CD4-positive, alpha-beta T cell treated with Interleukin-21 for 1 hour (primary cell): ENCODE data around the gene SGO2.
"Not testable (repeated sequence)": the region's sequence is repeated elsewhere in the genome, so short reads cannot be mapped to it uniquely, and the experiment has no call there.

Experiments used
- DNase-seq: peaks from one replicate; pipeline ENCODE4 v3.0.0-alpha.2; 2020

The SGO2 gene

DNA sequence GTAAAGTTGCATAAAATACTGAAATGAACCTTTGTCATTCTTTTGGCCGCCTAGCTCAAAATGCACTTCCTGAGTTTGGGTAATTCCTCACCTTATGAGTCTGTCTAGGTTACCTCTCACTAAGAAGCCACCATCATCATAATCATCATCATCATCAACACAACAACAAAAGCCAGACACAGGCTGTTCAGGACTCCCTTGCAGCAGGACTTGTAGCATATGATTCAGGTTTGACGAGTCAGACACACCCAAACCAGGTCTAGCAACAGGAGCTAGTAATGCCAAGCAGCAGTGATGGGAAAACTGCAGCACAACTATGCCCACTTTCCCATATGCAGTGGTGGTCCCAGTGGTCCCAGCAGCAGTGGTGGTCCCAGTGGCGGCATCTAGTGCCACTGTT is 2.8 kb upstream of the SGO2 start:
- no peak for DNase-seq

DNA sequence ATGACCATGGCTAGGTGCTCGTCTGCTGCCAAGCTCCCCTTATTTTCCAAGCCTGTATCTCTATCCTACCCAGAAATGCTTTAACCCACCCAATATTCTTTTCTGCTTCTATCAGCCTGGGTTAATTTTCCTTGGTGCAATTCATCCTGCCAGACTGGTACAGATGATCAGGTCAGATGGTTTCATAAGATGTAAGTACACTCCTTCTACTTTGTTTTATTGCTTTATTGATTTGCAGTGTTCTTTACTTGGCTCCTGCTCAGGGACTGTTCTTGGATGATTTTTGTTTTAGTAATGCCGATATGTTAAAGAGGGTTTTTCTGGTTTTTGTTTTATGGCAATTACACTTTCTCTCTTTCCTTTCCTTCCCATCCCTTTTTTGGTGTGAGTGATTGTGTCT is 2.4 kb upstream of the SGO2 start:
- DNase-seq = no peak

DNA sequence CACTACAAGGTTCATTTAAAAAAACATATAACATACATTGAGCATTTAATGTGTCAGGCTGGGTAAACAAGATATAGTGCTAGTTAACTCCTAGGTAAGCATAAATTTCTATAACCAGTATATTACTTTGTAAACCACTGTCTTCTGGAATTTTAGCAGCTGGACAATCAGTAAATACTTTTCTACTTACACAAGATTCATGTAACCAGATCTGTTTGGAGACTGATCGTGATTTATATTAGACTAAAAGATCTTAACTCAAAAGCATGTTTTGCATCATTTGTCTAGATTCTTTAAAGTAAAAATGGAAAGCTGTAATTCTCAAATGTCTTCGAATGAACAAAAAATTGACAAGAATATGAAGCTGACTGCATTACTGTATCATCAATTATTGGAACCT is 941 bp upstream of the SGO2 start:
- DNase-seq = no peak

DNA sequence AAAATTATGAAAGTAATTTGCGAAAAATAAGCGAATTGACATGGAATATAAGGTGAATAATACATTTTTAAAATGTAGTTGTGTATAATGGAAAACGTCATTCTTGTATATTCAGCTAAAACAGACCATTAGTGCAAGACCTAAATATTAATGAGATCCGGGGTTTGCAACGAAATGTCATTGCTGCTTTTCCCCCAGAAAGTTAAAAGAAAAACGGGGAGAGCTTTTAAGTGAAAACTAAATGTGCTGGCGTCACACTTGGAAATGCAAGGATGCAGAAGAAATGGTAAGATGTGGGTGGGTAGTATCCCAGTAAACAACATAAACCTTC is 491 bp upstream of the SGO2 start:
- DNase-seq = no peak

DNA sequence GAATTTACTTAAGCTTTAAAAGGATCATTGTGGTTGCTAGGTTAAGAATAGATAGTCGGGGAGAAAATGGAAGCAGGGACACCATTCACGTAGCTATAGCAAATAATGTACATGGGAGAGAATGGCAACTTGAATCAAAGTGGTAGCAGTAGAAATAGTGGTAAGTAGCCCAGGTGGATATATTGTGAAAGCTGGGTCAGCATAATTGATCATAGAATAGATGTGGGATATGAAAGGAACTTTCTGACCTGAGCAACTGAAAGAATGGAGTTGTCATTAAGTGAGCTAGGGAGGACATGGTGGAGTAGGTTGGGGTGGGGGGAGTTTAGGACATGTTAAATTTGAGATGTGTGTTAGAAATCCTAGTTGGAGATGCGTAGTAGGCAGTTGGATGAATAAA is 2.2 kb downstream of the SGO2 start:
- DNase-seq = no peak

DNA sequence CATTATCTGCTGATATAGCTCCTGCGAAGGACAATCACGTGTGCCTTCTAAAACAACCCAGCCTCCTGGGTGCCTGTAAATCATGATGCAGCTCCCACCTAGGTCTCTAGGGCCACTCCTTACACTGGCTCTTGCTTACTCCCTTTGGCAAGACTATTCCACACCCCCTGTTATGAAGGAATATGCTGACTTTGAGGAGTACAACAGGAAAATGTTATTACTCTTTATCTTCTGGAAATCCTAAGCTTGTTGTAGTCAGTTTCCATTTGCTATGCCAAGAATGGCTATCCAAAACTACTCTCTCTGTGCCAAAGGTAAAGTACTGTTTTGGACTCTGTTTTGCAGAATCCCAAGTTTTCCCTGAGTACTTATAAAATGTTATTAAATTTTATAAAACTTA is 7.7 kb downstream of the SGO2 start:
- no peak for DNase-seq

DNA sequence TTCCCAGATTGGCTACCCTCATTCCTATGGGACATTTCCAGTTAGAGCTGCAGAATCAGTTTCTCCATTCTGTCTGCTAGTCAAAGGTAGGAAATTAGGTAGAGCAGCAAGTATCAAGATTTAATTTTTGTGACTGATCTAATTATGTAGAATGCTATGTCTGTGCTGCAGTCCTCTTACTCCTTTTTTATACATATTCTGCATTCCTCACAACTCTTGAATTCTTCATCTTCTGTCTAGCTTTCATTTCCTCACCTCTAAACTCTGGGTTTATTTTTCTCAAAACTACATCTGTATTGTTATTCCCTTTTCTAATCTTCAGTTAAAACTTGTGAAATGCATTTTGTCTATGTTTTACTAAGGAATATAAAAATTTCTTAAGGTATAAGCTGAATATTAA is 8.6 kb downstream of the SGO2 start:
- DNase-seq = no peak

DNA sequence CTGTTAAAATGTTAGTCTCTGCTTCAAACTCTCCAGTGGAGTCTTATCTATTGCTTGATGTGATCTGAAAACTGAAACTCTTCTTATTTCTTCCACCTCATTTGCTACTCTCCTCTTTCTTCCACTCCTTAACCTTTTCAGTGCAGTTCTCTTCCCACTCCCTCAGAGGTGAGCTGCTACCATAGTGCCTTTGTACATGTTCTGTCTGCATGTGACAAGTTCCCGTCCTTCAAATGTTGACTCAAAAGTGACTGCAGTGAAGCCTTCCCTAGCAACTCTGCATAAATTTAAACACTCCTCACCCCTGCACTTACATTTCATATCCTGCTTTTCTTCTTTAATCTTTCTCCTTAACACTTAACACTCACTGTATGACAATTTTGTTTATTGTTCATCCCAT is 12.1 kb downstream of the SGO2 start:
- DNase-seq = no peak

DNA sequence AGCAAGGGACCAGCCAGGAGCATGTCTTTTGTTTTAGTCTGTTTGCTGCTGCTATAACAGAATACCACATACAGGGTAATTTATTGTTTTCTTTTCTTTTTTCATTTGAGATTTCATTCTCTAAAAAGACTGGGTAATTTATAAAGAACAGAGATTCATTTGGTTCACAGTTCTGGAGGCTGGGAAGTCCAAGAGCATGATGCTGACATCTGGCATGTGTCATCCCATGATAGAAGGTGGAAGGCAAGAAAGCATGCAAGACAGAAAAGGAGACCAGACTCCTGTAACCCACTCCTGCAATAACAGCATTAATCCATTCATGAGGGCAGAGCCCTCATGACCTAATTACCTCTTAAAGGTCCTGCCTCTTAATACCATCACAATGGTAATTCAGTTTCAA is 14.8 kb downstream of the SGO2 start:
- no peak for DNase-seq

DNA sequence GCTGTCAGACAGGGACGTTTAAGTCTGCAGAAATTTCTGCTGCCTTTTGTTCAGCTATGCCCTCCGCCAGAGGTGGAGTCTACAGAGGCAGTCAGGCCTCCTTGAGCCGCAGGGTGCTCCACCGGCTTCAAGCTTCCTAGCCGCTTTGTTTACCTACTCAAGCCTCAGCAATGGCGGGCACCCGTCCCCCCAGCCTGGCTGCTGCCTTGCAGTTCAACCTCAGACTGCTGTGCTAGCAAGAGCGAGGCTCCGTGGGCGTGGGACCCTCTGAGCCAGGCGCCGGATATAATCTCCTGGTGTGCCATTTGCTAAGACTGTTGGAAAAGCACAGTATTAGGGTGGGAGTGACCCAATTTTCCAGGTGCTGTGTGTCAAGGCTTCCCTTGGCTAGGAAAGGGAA is 40.6 kb downstream of the SGO2 start:
- not testable (repeated sequence) for DNase-seq

DNA sequence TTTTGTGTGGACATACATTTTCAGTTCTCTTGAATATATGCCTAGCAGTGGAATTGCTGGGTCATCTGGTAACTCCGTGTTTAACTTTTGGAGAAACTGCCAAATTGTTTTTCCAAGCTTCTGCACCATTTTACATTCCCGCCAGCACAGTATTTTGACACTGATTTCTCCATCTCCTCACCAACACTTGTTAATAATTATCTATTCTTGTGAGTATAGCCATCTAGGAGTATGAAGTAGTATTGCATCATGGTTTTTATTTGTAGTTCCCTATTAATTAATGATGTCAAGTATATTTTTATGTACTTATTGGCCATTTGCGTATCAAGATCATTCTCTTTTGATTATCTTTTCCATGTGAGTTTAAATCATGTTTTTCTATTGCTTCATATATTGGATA is 41.9 kb downstream of the SGO2 start:
- no peak for DNase-seq

DNA sequence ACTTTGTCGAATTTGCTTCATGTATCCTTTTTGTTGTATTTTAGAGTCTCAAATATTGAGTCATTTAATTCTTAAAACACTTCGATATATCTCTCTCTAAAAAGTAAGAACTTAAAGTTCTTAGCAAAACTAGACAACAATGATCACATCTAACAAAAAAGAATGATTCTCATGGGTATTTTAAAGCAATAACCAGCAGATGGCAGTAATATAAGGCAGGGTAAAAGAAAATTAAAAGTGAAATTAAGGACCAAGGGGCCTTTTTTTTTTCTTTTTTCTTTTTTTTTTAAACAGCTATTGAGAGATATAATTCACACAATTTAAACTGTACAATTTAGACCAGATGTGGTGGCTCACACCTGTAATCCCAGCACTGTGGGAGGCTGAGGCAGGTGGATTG is 50.0 kb downstream of the SGO2 start:
- DNase-seq = peak; percentile 37

DNA sequence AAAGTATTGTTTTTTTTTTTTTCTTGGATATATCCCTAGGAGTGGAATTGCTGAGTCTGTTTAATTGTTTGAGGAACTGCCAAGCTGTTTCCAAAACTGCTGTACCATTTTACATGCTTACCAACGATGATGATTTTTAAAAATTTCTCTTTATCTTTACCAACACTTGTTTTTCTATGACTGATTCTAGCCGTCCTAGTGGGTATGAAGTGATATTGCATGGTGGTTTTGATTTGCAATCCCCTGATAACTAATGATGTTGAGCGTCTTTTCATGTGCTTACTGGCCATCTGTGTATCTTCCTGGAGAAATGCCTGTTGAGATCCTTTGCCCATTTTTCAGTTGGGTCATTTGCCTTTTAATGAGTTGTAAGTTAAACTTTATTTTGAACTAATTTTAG is 51.0 kb downstream of the SGO2 start:
- DNase-seq = no peak

DNA sequence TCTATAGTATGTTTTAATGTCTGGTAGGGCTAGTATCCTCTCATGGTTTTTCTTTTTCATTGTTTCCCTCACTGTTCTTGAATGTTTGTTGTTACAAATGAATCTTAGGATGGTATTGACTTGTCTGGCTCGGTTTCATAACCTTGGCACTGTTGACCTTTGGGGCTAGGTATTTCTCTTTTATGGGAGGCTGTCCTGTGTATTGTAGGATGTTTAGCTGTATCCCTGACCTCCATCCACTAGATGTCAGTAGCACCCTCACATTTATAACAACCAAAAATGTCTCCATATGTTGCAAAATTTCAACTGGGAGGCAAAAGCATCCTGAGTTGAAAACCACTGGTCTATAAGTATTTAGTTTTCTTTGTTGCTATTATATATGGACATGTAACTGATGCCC is 52.8 kb downstream of the SGO2 start:
- DNase-seq = peak; percentile 18

DNA sequence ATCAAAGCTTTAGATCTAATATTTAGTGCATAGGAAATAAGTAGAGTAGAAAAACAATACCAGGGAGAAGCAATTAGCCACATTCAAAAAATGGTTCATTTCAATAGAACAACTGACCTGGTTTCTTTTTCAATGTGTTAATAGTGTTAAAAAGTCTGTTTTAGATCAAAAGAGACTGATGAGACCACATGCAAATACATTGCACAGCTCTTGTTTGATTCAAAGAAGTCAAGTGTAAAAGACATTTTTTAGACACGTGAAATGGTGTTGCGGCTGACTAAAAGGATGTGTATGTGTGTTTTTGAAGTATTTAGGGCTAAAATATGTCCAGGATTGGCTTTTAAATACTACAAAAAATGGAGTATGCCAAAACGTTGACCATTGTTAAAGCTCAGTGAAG is 58.6 kb downstream of the SGO2 start:
- DNase-seq = no peak

DNA sequence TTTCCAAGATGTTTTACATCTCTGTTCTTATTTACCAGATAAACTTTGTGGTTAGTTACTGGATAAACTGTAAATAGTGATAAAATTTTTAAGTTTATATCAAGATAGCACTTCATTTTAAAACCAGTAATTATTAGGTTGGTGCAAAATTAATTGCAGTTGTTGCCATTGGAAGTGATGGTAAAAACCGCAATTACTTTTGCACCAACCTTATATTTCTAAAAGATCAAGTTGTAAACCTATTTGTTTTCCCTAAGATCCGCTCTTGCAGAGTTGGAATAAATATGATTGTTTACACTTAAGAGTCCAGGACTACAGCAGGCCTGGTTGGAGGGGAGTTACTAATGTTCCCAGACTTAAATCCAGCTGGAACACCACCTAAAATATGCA is 59.3 kb downstream of the SGO2 start:
- DNase-seq = no peak

DNA sequence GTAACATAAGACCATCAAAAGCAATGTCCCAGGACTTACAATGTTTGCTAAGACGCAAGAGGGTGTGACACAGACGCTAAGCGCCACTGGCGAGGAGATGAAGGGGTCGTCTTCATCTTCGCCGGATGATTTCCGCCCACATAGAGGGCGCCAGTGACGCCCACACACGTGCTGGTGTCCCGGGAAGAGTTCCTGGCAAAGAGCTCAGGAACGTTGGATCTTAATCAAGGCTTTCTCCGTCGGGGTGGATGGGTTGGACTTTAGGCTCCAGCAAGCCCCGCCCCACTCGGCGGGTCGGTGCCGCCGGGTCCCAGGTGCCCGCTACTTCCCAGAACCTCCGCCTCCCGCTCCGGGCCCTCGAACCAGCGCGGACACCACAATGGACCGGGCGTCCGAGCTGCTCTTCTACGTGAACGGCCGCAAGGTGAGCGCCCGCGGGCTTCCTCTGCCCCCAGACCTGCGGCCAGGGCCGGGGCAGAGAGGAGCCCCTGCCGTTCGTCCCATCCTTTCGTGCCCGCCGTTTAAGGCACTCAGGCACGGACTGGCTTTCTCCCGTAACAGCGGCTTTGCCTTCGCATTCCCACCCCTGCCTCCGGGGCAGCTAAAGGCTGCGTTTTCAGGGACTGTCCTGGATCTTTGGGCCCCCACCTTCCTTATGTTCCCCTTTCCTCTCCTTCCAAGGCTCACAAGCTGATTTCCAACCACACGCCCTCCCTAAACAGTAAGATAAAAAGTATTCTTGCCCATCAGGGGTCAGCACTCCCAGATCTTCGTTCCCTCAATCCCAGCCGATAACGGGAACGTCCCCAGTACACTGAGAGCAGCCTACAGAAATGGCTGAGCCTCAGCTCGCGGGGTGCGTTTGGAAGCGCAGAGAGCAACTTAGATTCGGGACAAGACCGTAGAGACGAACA is 60.0 kb downstream of the SGO2 start, which contains the start of gene AOX1:
AOX1 (plus strand) TSS at position 285 of the 914 bp plus-strand sequence; CDS start at position 380, 95 bp downstream.
- DNase-seq = peak; percentile 2

DNA sequence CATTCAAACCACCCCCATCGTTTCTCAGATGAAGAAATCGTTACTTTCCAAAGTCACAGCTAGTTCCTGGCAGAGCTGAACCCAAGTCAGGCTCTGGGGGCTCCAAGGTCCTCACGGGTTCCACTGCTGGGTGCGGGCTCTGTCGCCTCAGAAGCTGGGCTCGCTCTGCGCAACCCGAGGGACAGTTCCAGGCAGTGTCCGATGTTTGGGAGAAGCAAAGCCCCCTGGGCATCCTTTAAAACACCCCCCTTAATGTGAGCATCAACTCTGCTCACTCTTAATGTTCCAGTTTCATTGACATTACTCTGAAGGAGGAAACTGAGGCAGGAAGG is 60.6 kb downstream of the SGO2 start:
- DNase-seq = no peak

DNA sequence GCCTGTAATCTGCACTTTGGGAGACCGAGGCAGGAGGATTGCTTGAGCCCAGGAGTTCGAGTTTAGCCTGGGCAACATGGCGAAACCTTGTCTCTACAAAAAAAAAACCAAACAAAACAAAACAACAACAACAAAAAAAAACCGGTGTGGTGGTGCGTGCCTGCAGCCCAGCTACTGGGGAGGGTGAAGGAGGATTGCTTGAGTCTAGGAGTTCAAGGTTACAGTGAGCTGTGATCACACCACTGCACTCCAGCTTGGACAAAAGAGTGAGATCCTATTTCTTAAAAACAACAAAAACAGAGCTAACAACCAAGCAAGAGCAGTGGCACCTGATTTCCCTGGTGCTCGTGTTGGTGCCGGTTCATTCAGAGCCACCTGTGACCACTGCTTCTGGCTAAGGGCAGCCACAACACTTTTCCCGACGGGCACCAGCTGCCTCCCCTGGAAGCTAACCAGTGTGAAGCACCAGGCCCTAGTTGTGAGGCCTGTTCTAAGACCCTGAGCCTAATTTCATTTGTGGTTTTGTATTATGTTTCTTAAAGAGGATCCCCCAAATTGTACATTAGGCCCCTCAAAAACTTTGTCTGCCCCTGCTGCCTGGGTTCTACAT is 61.1 kb downstream of the SGO2 start:
- DNase-seq = no peak

DNA sequence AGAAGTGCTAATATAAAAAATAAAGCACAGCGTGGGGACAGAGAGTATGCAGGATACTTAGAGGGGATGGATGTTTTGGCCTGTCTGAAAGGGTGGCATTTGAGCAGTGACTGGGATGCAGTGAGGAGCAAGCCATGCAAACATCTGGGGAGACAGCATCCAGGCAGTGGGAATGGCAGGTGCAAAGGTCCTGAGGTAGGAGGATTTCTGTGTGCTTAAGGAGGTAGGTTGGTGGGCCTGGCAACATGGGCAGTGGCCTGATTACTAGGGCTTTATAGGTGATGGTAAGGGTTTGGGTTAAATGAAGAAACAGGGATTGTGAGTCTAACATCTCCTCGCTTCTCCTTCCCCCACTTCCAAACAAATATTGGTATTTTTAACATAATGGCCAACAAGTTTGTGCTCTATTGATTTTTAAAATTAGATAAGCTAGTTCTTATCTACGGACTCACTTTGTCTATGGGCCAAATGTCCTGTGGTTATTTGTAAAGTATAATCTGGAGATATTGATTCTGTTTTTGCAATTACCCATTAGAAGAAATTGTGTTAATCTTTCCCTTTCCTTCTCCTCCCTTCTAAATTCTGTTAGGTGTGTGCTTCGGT is 62.2 kb downstream of the SGO2 start:
- no peak for DNase-seq

DNA sequence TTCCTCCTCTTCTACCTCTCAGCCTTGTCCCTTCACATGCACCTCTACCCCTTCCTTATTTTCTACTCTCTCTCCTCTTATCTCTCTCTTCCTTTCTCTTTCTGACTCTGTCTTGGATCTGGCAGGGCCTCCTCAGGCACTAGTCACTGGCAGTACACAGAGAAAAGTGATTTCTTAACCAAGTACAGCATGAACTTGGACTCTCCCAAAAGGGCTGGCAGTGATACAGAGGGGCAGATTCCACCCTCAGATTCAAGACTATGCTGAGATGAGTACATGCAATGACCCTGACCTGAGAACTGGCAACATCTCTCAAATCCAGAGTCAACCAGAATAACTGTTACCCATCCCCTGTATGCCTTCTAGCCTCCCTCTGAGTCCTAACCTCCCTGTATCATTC is 64.1 kb downstream of the SGO2 start:
- no peak for DNase-seq

DNA sequence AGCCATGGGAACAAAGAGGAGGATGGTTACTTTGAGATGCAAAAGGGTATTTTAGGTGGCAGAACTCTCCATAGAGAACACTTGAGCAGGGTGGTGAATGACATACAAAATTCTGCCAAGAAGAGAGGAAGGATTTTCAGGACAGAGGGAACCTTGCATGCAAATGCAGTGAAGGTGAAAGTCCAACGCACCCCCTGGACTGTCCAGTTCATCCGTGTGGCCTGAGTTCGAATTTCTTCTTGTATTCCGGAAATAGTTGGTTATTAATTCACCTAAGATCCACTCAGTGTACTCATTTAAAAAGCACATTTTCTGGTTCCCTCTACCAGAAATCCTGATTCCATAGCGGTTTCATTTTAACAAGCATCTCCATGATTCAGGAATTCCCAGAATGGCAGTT is 65.3 kb downstream of the SGO2 start:
- no peak for DNase-seq

DNA sequence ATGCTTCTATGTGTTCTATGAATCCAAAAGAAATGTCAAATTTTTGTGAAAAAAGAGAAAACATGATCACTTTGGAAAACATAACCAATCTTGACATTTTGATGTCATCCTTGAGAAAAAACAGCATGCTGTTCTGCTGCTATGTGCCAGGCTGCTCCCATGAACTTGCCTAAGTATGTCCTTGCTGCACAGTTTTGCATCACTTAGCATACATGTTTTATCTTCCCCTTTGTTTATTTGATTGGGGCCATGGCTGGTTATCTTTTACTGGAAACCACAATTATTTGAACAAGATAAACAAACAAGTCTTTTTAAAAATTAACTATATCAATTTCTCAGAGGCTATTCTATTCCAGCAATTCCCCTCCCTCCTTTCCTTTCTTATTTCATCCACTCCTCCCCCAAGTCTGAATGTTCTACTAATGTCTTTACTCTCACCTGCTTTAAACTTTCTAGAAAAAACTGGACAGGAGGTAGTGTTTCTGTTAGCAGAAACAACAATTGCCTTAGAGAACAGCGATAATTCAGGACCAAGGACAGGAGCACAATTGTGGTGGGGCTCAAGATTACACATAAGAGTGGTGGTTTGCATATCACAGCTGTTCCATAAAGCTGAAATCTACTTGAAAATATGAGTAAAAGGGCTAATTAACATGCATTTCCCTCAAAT is 66.5 kb downstream of the SGO2 start:
- DNase-seq = no peak

DNA sequence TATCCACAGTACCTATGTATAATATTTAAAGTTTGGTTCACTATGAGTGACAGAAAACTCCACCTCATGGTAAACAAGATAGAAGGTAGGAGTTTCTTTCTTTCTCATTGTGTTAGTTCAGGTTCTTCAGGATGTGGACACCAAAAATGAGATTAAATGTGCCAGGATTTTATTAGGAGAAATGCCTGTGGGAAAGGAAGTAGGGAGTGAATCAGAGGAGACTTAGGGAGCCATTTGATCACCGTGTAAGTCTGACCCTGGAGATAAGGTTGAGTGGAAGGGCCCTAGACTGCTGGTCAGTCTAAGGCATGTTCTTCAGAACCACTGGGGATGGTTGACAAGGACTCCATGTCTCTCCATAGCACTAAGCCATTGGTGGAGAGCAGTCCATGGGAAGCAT is 67.9 kb downstream of the SGO2 start:
- DNase-seq = no peak
